Activated naive CD8-positive, alpha-beta T cell treated with anti-CD3 and anti-CD28 coated beads for 36 hours (primary cell): ENCODE data around the gene ARL15. TPM values are rescaled to one million over a fixed set of nuclear protein-coding genes. Genes with fewer than 3 reads are reported as not detected.

Experiments
- DNase-seq: peaks from one replicate; pipeline ENCODE4 v3.0.0; 2021
- H3K27ac Mint-ChIP-seq: one replicate; pipeline ENCODE4 v1.8.0; 2022; ENCODE audit warnings: mild to moderate bottlenecking, moderate library complexity, mixed read lengths
- H3K27me3 Mint-ChIP-seq: one replicate; pipeline ENCODE4 v1.8.0; 2022; ENCODE audit warnings: mild to moderate bottlenecking, mixed read lengths
- H3K36me3 Mint-ChIP-seq: one replicate; pipeline ENCODE4 v1.8.0; 2021; ENCODE audit warnings: mild to moderate bottlenecking, mixed read lengths
- H3K4me1 Mint-ChIP-seq: one replicate; pipeline ENCODE4 v1.8.0; 2021; ENCODE audit warnings: mixed read lengths
- H3K4me3 Mint-ChIP-seq: one replicate; pipeline ENCODE4 v1.8.0; 2022; ENCODE audit warnings: mild to moderate bottlenecking, moderate library complexity, mixed read lengths
- H3K9me3 Mint-ChIP-seq: one replicate; pipeline ENCODE4 v1.8.0; 2022; ENCODE audit warnings: mixed read lengths
- total RNA-seq, 2 experiments: library from RNA; stranded (reverse); gene quantifications; one replicate each; pipeline ENCODE4 v1.2.3, GENCODE V29; 2021

Gene ARL15
- total RNA-seq, 2 experiments from 2014 or later, result 4.1 to 5.5 TPM

DNA sequence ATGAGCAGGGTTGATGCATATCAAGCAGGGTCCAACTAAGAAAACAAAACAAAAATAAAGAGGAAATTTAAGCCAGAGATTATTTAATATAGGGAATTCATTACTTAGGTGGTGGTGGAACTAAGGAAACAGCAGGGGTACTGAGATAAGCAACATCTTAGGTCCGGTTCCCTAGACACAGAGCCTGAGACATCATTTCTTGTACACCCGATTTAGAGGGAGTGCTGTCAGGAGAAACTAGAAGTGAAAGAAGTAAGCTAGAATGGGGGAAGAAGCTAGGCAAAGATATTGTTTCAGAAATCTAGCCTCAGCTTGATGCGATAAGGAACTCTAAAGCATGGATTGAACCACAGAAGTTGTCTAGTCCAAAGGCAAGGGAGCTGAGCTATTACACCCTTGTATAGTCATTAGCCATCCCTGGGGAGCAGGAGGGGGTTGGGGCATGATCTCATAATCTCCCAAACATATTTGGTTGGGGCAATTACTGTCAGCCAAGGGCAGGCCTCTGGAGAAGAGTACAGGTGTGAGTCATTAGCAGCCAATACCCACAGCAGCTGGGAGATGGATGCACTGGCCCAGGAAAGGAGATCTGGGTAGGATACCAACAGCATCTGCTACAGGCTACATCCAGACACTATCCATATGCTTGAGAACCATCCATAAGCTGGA, 194.5 kb downstream of the ARL15 start:
- H3K27me3 Mint-ChIP-seq, result no peaks in the 10 kb centered on the region
- no peaks in the 10 kb centered on the region for H3K36me3 Mint-ChIP-seq
- H3K4me1 Mint-ChIP-seq, result no peaks in the 10 kb centered on the region
- H3K4me3 Mint-ChIP-seq, result no peak overlapping the region
- H3K9me3 Mint-ChIP-seq, result no peaks in the 10 kb centered on the region
- no peak for DNase-seq
- no peak overlapping the region for H3K27ac Mint-ChIP-seq

DNA sequence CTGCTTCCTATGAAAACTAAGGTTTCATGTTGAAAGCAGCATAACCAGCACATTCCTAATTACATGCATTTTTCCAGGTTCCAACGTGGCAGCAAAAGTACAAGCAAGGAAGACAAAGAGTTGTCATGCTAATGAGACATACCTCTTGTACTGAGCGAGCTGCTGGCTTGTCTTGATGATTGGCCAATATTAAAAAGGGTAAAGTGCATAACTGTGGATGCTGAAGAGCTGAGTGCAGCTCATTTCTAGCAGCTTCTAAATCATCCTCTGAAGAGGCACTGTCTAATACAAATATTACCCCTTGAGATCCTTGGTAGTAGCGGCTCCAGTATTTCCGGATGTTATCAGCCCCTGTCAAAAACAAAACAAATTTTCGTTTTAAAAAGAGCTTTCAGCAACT, 197.3 kb downstream of the ARL15 start:
- no peaks in the 10 kb centered on the region for H3K9me3 Mint-ChIP-seq
- H3K36me3 Mint-ChIP-seq, result no peaks in the 10 kb centered on the region
- H3K4me3 Mint-ChIP-seq, result no peak overlapping the region
- no peak for DNase-seq
- no peaks in the 10 kb centered on the region for H3K4me1 Mint-ChIP-seq
- no peak overlapping the region for H3K27ac Mint-ChIP-seq
- no peaks in the 10 kb centered on the region for H3K27me3 Mint-ChIP-seq

DNA sequence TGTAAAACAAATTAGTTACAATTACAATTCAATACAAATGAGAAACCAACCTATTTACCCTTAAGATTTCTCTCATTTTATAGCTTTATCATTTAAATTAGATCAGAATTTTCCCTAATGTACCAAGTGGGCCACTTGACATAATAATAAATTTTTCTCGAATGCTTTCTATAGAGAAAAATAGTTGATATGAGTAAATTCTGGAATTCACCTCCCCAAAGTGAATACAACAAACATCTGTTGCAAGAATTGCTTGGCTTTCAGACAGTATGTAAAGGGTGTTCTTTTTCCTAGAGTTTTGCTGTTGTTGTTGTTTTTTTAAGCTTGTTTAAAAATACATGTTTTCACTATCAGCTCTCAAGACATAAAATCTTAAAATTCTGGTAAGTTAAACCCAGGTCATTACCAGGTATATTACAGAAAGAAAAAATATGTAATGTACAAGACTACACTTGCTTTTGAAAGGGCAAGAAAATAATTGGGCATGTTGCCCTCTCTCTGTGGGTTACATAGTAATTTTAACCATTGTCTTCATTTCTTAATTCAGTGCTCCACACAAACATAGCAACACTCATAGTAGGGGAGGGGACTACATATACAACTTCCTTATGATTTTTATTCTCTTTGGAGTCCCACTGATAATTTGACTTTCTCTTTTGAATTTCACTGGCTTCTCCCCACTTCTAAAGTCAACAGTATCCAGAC, 200.6 kb downstream of the ARL15 start:
- Mint-ChIP-seq H3K27me3 (no peaks in the 10 kb centered on the region), H3K4me1 (peaks cover 1% of the 10 kb centered on the region), H3K9me3 (no peaks in the 10 kb centered on the region), H3K27ac (no peak overlapping the region), H3K4me3 (no peak overlapping the region), H3K36me3 (peaks cover 8% of the 10 kb centered on the region)
- no peak for DNase-seq

DNA sequence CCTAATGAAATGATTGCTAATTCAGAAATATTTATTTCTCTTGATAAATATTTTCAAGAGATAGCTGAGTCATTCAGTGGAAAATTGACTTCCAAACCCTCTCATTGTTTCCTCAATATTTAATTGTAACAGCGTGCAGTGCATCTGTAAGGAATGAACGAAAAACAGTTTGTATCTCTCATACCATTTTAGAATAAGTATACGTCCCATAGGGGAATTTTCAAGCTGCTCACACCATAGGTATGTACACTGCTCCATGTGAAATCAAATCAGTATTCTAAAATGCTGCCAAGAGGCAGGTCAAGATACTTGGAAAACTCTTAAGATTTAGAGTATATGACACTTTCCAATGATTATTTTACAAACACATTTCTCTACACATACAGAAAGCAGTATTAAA, 202.2 kb downstream of the ARL15 start:
- Mint-ChIP-seq H3K9me3 (no peaks in the 10 kb centered on the region), H3K36me3 (peaks cover 8% of the 10 kb centered on the region), H3K4me1 (peaks cover 1% of the 10 kb centered on the region), H3K27me3 (no peaks in the 10 kb centered on the region), H3K4me3 (no peak overlapping the region), H3K27ac (no peak overlapping the region)
- no peak for DNase-seq

DNA sequence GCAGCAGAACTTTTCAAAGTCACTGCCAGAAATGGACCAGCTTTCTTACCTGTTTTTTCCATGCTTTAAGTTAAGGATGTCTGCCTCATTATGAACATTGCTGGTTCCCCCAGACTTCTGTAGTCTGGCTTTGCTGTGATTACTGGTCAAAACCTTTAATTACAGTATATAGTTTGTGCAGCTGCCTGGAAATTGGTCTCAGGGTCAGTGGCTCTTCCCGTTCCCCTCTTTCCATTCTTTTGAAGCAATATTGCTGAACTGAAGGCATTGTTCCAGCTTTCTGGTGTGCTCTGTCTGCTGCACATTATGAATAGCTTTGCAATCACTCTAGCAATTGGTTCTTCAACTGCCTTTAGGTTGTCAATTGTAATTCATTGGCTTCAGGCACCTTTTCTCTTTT, 206.5 kb downstream of the ARL15 start:
- H3K4me3 Mint-ChIP-seq, result no peak overlapping the region
- peaks cover 1% of the 10 kb centered on the region for H3K4me1 Mint-ChIP-seq
- no peaks in the 10 kb centered on the region for H3K27me3 Mint-ChIP-seq
- no peak for DNase-seq
- no peak overlapping the region for H3K27ac Mint-ChIP-seq
- H3K9me3 Mint-ChIP-seq, result no peaks in the 10 kb centered on the region
- H3K36me3 Mint-ChIP-seq, result peaks cover 8% of the 10 kb centered on the region

DNA sequence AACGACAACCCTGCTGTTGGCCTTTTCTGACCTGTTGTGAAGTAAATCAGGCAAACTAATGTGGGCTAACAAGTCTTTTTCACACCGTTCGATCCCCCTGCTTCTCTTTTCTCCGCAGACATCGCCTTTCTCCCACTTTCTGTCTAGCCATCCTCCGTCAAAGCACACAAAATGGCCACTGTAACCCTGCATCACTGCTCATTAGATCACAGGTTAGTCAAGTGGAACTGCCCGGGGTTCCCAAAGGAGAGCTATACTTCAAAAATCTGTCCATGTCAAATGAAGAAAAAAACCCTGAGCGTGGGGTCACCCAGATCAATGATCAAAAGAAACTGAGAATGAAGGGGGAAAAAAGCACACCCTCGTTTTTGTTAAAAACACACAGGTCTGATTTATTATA, 212.1 kb downstream of the ARL15 start:
- H3K36me3 Mint-ChIP-seq, result no peaks in the 10 kb centered on the region
- no peaks in the 10 kb centered on the region for H3K27me3 Mint-ChIP-seq
- no peak for DNase-seq
- no peak overlapping the region for H3K4me3 Mint-ChIP-seq
- no peaks in the 10 kb centered on the region for H3K4me1 Mint-ChIP-seq
- no peaks in the 10 kb centered on the region for H3K9me3 Mint-ChIP-seq
- H3K27ac Mint-ChIP-seq, result no peak overlapping the region

DNA sequence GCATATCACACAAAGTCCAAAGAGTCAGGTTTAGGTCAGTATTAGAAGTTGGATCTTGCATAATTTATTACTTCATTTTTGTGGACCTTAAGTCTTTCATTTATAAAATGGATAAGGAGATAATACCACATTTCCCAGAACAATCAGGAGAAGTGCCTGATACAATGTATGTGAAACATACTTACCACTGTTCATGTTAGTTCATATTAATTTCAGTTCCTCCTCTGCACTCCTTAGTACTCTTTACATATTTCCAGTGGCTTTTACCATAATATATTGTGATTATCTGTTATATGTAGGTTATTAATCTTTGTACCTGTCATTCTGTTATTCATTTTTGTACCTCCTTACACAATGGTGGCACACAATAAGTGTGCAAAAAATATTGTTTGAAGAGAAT, 214.4 kb downstream of the ARL15 start:
- Mint-ChIP-seq H3K9me3 (no peaks in the 10 kb centered on the region), H3K27ac (no peak overlapping the region), H3K4me3 (no peak overlapping the region), H3K4me1 (no peaks in the 10 kb centered on the region), H3K36me3 (no peaks in the 10 kb centered on the region), H3K27me3 (no peaks in the 10 kb centered on the region)
- no peak for DNase-seq

DNA sequence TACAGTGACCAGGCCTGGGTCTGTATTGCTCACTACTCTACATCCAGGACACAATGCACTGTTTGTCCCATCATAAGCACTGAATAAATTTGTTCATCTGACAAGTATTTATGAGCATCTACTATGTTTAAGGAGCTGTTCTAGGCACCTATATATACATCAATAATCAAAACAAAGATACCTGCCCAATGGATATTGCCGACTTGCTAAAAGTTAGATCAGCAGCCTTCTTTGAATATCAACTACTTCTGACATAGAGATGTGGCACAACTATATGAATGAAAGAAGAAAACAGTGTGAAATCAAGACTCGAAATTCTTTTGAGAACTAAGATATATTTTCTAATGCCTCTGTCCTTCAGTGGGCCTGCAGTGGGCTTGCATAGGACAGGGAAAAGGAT, 215.7 kb downstream of the ARL15 start:
- Mint-ChIP-seq H3K4me1 (no peaks in the 10 kb centered on the region), H3K9me3 (no peaks in the 10 kb centered on the region), H3K27me3 (no peaks in the 10 kb centered on the region)

DNA sequence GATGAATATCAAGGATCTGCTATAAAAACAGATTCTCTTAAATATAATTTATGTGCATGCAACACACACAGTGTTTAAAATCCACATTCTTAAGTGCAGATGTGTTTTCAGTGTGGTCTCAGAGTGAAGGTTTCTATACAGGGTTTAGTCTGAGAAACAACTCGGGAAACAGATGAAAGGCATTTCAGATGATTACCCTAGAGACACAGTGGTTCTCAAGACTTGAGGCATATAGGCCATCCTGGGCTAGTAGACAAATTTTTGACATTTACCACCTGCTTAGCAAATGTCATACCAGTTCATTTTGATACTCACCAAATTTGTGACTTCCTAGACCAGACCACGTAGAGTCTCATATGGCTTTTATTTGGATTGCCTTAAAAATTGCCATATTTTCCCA, 216.5 kb downstream of the ARL15 start:
- no peak for DNase-seq
- no peak overlapping the region for H3K4me3 Mint-ChIP-seq
- no peaks in the 10 kb centered on the region for H3K36me3 Mint-ChIP-seq
- H3K4me1 Mint-ChIP-seq, result no peaks in the 10 kb centered on the region
- no peak overlapping the region for H3K27ac Mint-ChIP-seq
- H3K27me3 Mint-ChIP-seq, result no peaks in the 10 kb centered on the region
- no peaks in the 10 kb centered on the region for H3K9me3 Mint-ChIP-seq

More for the DNA sequence above, 215.7 kb downstream of the ARL15 start:
- no peak for DNase-seq
- Mint-ChIP-seq H3K4me3 (no peak overlapping the region), H3K27ac (no peak overlapping the region), H3K36me3 (no peaks in the 10 kb centered on the region)

DNA sequence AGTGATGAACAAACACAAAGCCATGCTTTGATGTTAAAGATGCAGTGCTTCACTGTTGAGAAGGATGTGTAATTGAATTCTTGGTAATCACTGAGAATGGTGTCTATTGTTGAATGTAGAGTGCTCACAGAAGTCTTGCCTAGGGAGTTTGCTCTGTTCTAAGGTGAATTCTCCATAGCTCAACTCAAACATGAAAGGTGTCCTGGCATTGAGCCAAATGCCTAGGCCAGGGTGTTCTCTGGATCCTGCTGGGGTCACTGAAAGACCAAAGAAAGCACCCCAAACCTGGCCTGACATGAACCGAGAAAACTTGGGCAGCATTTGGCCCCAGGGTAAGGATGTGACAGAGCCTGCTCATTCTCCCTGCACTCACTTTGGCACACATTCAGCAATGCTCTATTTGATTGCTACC, 217.3 kb downstream of the ARL15 start:
- no peak overlapping the region for H3K4me3 Mint-ChIP-seq
- no peak for DNase-seq
- H3K36me3 Mint-ChIP-seq, result no peaks in the 10 kb centered on the region
- no peaks in the 10 kb centered on the region for H3K27me3 Mint-ChIP-seq
- no peaks in the 10 kb centered on the region for H3K4me1 Mint-ChIP-seq
- H3K27ac Mint-ChIP-seq, result no peak overlapping the region
- H3K9me3 Mint-ChIP-seq, result no peaks in the 10 kb centered on the region

DNA sequence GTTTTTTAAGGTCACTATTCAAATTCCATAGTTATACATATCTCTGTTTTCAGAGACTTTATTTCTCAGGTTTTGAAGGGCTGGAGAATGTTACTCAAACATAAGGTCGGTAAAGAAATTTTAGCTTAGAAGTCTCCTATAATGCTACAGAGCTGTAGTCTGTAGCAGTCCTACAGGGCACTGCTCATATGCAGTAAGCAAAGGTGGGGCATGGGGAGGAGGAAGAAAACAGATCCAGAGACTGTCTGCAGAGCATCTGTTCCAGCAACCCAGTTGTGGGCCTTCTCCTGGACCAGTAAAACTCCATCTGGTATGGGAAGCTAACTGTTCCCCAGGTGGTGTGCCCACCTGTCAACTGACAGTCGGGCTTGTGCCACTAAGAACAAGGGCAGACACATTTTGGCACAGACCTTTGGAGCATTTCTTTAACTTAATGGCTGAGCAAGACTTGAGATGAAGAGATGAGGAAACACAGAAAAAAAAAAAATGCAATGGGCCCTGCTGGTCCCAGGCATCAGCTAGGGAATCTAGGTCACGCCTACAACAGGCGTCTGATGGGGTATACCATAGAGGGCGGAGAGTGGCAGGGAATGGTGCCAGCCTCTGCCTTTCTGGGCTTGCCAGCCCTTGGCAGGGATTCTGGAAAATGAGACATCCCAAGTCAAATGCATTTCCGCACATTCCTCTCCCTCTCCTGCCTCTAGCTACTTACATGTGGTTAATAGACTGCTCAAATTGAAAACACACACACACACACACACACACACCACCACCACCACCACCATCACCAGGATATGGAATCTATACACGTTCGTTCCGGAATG, 218.9 kb downstream of the ARL15 start:
- no peak for DNase-seq

DNA sequence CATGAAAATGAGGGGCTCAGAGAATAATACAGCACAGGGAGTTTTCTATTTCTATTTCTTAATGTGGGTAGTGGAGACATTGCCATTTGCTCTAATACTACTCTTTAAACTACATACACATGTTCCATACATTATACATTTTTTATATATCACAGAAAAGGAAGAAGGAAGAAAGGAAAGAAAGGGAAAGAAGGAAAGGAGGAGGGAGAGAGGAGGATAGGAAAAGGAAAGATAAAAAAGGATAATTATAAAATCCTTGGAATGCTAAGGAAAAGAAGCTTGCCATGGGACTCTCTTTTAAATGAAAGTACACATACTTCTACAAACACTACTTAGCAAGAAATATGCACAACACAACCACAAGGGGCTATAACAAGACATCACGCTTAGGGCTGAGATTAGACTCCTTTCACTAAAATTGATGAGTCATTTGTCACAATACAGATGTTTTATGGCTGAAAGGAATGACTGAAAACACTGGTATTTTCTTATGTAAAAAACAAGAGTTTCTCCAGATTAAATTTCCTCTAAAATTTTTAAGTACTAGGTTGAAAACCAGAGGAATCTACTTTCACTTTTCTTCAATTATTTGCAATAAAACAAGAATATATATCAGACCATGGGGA, 219.8 kb downstream of the ARL15 start:
- H3K9me3 Mint-ChIP-seq, result no peaks in the 10 kb centered on the region

More for the DNA sequence above, 218.9 kb downstream of the ARL15 start:
- Mint-ChIP-seq H3K27me3 (no peaks in the 10 kb centered on the region), H3K27ac (no peak overlapping the region), H3K36me3 (no peaks in the 10 kb centered on the region), H3K4me3 (no peak overlapping the region), H3K9me3 (no peaks in the 10 kb centered on the region), H3K4me1 (no peaks in the 10 kb centered on the region)

DNA sequence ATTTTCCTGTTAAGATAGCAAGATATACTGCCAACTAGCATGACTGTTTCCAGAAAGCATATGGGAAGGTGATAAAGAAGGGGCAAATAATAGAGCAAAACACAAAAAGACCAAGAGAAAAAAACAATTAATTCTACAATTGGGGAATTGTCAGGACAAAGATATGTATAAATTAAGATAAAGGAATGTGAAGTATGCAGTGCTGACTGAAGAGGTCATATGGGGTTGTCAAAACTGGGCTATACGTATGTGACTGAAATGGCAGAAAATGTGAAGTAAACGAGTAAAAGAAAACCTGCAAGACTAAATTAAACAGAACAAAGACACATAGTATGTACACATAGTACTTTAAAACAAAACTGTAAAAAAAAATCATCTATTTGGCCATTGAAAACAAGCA, 222.3 kb downstream of the ARL15 start:
- H3K27ac Mint-ChIP-seq, result no peak overlapping the region
- H3K9me3 Mint-ChIP-seq, result peaks cover 1% of the 10 kb centered on the region
- peaks cover 3% of the 10 kb centered on the region for H3K36me3 Mint-ChIP-seq
- no peak for DNase-seq
- H3K27me3 Mint-ChIP-seq, result no peaks in the 10 kb centered on the region
- H3K4me1 Mint-ChIP-seq, result no peaks in the 10 kb centered on the region
- H3K4me3 Mint-ChIP-seq, result no peak overlapping the region

More for the DNA sequence above, 219.8 kb downstream of the ARL15 start:
- H3K36me3 Mint-ChIP-seq, result no peaks in the 10 kb centered on the region
- DNase-seq, result no peak
- no peaks in the 10 kb centered on the region for H3K27me3 Mint-ChIP-seq
- H3K27ac Mint-ChIP-seq, result no peak overlapping the region
- no peak overlapping the region for H3K4me3 Mint-ChIP-seq
- no peaks in the 10 kb centered on the region for H3K4me1 Mint-ChIP-seq

DNA sequence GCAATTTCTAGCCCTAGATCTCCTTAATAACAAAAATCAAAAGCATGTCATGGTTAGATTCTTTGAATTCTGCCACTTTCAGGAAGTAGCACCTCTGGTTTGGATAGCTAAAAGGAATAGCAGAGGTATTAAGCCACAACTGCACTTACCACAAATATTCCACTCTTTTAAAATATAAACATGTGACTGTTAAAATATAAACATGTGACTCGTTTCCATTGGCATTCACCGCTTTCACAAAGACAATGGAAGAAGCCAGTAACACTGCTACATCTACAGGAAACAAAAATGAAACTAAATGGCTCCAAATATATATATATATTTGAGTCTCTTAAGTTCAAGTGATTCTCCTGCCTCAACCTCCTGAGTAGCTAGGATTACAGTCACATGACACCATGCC, 222.9 kb downstream of the ARL15 start:
- peaks cover 3% of the 10 kb centered on the region for H3K9me3 Mint-ChIP-seq
- no peak overlapping the region for H3K27ac Mint-ChIP-seq
- no peak for DNase-seq
- H3K27me3 Mint-ChIP-seq, result no peaks in the 10 kb centered on the region
- no peak overlapping the region for H3K4me3 Mint-ChIP-seq
- no peaks in the 10 kb centered on the region for H3K4me1 Mint-ChIP-seq
- H3K36me3 Mint-ChIP-seq, result peaks cover 9% of the 10 kb centered on the region

DNA sequence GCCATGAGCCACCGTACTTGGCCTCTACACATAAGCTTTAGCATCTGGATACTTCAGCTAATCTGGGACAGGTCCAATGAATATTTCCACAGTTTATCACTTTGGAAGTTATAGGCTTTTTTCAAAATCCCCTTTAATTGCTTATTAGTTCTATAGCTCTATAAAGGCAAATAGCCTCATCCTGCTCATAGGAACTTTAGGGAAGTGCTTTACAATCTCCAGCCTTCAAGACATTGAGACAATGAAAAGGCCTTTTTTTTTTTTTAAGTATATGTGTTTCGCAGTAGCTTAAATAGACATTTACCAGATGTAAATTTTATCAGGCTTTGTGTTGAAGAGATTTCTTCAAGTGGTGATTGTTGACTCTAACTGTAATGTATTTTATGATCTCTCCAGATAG, 224.2 kb downstream of the ARL15 start:
- Mint-ChIP-seq H3K4me3 (no peak overlapping the region), H3K36me3 (peaks cover 17% of the 10 kb centered on the region), H3K4me1 (no peaks in the 10 kb centered on the region), H3K27me3 (no peaks in the 10 kb centered on the region), H3K27ac (no peak overlapping the region), H3K9me3 (peaks cover 6% of the 10 kb centered on the region)
- DNase-seq, result no peak
